Measurements from ENCODE around the gene RAB3D.

The RAB3D gene

DNA sequence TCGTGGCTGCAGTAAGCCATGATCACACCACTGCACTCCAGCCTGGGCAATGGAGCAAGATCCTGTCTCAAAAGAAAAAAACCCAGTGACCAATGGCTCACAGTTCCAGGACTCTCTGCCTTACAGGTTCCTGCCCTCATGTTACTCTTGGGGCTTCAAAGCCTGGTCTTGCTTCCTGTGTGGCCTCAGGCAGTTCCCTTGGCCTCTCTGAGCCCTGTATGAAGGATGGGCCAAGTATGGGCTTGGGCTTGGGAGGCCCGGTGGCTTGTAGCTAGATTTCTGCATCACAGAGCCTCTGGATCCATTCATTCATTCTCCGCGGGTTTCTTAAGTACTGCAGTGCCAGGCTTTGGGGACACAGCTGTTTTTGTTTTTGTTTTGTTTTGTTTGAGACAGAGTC lies 44.3 kb downstream of the RAB3D start:
- peaks cover 3 to 6% of the 10 kb centered on the region in 2 donors for H3K4me1 ChIP-seq (ENCODE audit: control insufficient read depth in 2 of 2, insufficient read depth in 1 of 2, low read depth in 1 of 2, low read length in 2 of 2)
- H3K4me2 ChIP-seq (ENCODE audit: insufficient read depth, low read length, poor library complexity, severe bottlenecking): no peak overlapping the region
- no peaks in the 10 kb centered on the region for H3K36me3 ChIP-seq (replicated peaks in 1 of 2; ENCODE audit: control insufficient read depth in 2 of 2, insufficient read depth in 2 of 2, low read length in 2 of 2)
- H3K4ac ChIP-seq (ENCODE audit: low read length): no peak overlapping the region
- H3K18ac ChIP-seq (ENCODE audit: low read length): no peak overlapping the region
- WGBS, 2 donors (ENCODE audit: extremely low coverage in 2 of 2, insufficient read length in 2 of 2, insufficient replicate concordance in 1 of 2): no CpG with 5 or more reads among the region's 4 CpGs
- no peak overlapping the region for H2BK12ac ChIP-seq (ENCODE audit: low read length)
- H2BK5ac ChIP-seq (ENCODE audit: low read length): no peak overlapping the region
- no peaks in the 10 kb centered on the region for H3K79me1 ChIP-seq (ENCODE audit: low read depth, low read length)
- H3K9me3 ChIP-seq (replicated peaks in 1 of 2; ENCODE audit: control insufficient read depth in 2 of 2, insufficient read depth in 1 of 2, low read depth in 1 of 2, low read length in 2 of 2): no peaks in the 10 kb centered on the region
- no peak overlapping the region for H3K14ac ChIP-seq (ENCODE audit: low read length)
- no peak overlapping the region for H4K8ac ChIP-seq (ENCODE audit: low read depth, low read length)
- no peak overlapping the region for H3K23ac ChIP-seq (ENCODE audit: low read depth, low read length, poor library complexity)
- DNase-seq (ENCODE audit: low spot score): no peak
- no peak overlapping the region for H4K91ac ChIP-seq (ENCODE audit: low read depth, low read length, poor library complexity)
- H2AFZ ChIP-seq (ENCODE audit: low read length): no peak overlapping the region
- peak overlapping the region; percentile 20 for H2AK5ac ChIP-seq (ENCODE audit: low read depth, low read length)
- peaks cover 0 to 9% (median 0%) of the 10 kb centered on the region in 3 experiments for H3K27me3 ChIP-seq (ENCODE audit: control insufficient read depth in 3 of 3, insufficient read depth in 3 of 3, low read depth in 1 of 3, low read length in 3 of 3)
- no peak overlapping the region for H2BK15ac ChIP-seq (ENCODE audit: low read length)
- H2BK120ac ChIP-seq (ENCODE audit: low read depth, low read length): no peak overlapping the region
- no peak overlapping the region for H3K4me3 ChIP-seq (ENCODE audit: low read length in 2 of 2)
- no peak overlapping the region for H3K9ac ChIP-seq (ENCODE audit: low read depth, low read length, poor library complexity)
- H3K27ac ChIP-seq (replicated peaks; ENCODE audit: low read length): no peak overlapping the region

DNA sequence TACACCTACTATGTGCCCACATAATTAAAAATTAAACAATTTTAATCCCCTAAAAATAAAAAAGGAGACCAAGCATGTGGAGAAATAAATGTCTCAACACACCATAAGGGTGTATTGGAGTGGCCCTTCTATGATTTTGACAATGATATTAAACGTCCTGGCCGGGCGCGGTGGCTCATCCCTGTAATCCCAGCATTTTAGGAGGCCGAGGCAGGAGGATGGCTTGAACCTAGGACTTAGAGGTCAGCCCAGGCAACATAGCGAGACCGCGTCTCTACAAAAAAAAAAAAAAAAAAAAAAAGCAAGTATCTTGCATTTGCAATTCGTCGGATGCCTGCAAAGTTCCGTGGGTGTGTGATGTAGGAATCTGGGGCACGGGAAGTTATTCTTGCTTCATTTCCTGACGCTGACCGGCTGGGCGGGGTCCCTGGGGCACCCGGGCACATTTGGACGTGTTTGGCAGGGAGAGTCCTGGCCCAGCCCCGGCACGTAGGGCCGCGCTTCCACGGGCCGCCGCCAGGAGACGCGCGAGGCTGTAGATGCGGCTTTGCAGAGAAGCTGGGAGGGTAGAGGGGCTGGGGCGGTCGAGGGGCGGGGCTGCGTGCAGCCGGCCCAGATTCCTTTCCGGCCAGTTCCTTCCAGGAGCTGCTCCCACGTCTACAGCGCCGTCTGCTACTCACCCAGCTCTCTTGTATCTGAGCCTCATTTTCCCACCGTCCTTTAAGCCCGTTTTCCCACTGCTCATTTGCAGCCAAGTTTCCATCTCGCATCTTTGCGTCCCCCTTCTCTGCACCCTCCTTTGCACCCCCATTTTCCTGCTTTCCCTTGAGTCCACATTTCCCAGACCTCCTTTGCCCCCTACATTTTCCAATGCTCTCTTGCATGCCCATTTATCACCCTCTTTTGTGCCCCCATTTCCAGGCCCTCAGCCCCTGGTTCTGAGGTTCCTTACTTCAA lies 45.7 kb downstream of the RAB3D start:
- Histone ChIP-seq H2AK5ac (ENCODE audit: low read depth, low read length) (no peak overlapping the region), H2BK15ac (ENCODE audit: low read length) (no peak overlapping the region), H3K4me1 (ENCODE audit: control insufficient read depth in 2 of 2, insufficient read depth in 1 of 2, low read depth in 1 of 2, low read length in 2 of 2) (peaks cover 3 to 6% of the 10 kb centered on the region in 2 donors), H2AFZ (ENCODE audit: low read length) (peak overlapping the region; percentile 97), H3K9ac (ENCODE audit: low read depth, low read length, poor library complexity) (no peak overlapping the region), H2BK5ac (ENCODE audit: low read length) (no peak overlapping the region), H3K14ac (ENCODE audit: low read length) (peak overlapping the region; percentile 89), H3K4ac (ENCODE audit: low read length) (peak overlapping the region; percentile 53), H3K4me3 (ENCODE audit: low read length in 2 of 2) (peak overlapping the region in 1 of 2 donors; percentile 36), H3K27ac (replicated peaks; ENCODE audit: low read length) (peak overlapping the region; percentile 54), H3K79me1 (ENCODE audit: low read depth, low read length) (no peaks in the 10 kb centered on the region), H2BK12ac (ENCODE audit: low read length) (no peak overlapping the region), H3K36me3 (replicated peaks in 1 of 2; ENCODE audit: control insufficient read depth in 2 of 2, insufficient read depth in 2 of 2, low read length in 2 of 2) (no peaks in the 10 kb centered on the region), H3K27me3 (ENCODE audit: control insufficient read depth in 3 of 3, insufficient read depth in 3 of 3, low read depth in 1 of 3, low read length in 3 of 3) (peaks cover 0 to 8% (median 0%) of the 10 kb centered on the region in 3 experiments), H4K8ac (ENCODE audit: low read depth, low read length) (peak overlapping the region; percentile 92), H2BK120ac (ENCODE audit: low read depth, low read length) (no peak overlapping the region), H3K23ac (ENCODE audit: low read depth, low read length, poor library complexity) (no peak overlapping the region), H3K18ac (ENCODE audit: low read length) (peak overlapping the region; percentile 90), H4K91ac (ENCODE audit: low read depth, low read length, poor library complexity) (no peak overlapping the region), H3K4me2 (ENCODE audit: insufficient read depth, low read length, poor library complexity, severe bottlenecking) (peak overlapping the region; percentile 40), H3K9me3 (replicated peaks in 1 of 2; ENCODE audit: control insufficient read depth in 2 of 2, insufficient read depth in 1 of 2, low read depth in 1 of 2, low read length in 2 of 2) (no peaks in the 10 kb centered on the region)
- WGBS, 2 donors (ENCODE audit: extremely low coverage in 2 of 2, insufficient read length in 2 of 2, insufficient replicate concordance in 1 of 2): no CpG with 5 or more reads among the region's 41 CpGs
- DNase-seq (ENCODE audit: low spot score): peak; percentile 88

DNA sequence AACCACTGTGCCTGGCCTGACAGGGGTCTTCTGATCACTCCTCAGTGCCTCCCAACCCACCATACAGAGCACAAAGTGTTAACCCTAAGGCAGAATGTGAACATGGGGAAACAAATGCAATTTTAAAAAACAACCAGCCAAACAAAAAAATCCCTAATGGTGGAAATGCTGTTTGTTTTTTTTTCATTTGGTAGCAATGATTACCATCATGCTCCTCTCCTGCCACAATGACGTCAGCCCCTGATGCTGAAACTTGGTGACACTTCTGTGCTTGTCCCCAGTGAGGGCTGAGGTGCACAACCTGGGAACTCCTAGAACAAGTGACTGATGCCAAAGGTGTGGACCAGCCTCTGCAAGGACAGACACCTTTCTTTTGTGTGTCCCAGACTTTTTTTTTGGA lies 47.5 kb downstream of the RAB3D start:
- no peak overlapping the region for H3K4ac ChIP-seq (ENCODE audit: low read length)
- peak overlapping the region; percentile 29 for H2AFZ ChIP-seq (ENCODE audit: low read length)
- no CpG with 5 or more reads among the region's 1 CpG for WGBS, 2 donors (ENCODE audit: extremely low coverage in 2 of 2, insufficient read length in 2 of 2, insufficient replicate concordance in 1 of 2)
- H3K4me2 ChIP-seq (ENCODE audit: insufficient read depth, low read length, poor library complexity, severe bottlenecking): no peak overlapping the region
- no peak overlapping the region for H2BK5ac ChIP-seq (ENCODE audit: low read length)
- H3K36me3 ChIP-seq (replicated peaks in 1 of 2; ENCODE audit: control insufficient read depth in 2 of 2, insufficient read depth in 2 of 2, low read length in 2 of 2): no peaks in the 10 kb centered on the region
- no peak overlapping the region for H3K9ac ChIP-seq (ENCODE audit: low read depth, low read length, poor library complexity)
- H4K8ac ChIP-seq (ENCODE audit: low read depth, low read length): no peak overlapping the region
- no peak overlapping the region for H2BK15ac ChIP-seq (ENCODE audit: low read length)
- no peak overlapping the region for H3K18ac ChIP-seq (ENCODE audit: low read length)
- no peak overlapping the region for H2BK120ac ChIP-seq (ENCODE audit: low read depth, low read length)
- H3K4me1 ChIP-seq (ENCODE audit: control insufficient read depth in 2 of 2, insufficient read depth in 1 of 2, low read depth in 1 of 2, low read length in 2 of 2): peaks cover 3 to 6% of the 10 kb centered on the region in 2 donors
- no peak overlapping the region for H2AK5ac ChIP-seq (ENCODE audit: low read depth, low read length)
- H3K9me3 ChIP-seq (replicated peaks in 1 of 2; ENCODE audit: control insufficient read depth in 2 of 2, insufficient read depth in 1 of 2, low read depth in 1 of 2, low read length in 2 of 2): no peaks in the 10 kb centered on the region
- DNase-seq (ENCODE audit: low spot score): no peak
- H3K27ac ChIP-seq (replicated peaks; ENCODE audit: low read length): no peak overlapping the region
- H3K14ac ChIP-seq (ENCODE audit: low read length): no peak overlapping the region
- H3K23ac ChIP-seq (ENCODE audit: low read depth, low read length, poor library complexity): no peak overlapping the region
- H3K79me1 ChIP-seq (ENCODE audit: low read depth, low read length): no peaks in the 10 kb centered on the region
- H3K27me3 ChIP-seq (ENCODE audit: control insufficient read depth in 3 of 3, insufficient read depth in 3 of 3, low read depth in 1 of 3, low read length in 3 of 3): no peaks in the 10 kb centered on the region
- H2BK12ac ChIP-seq (ENCODE audit: low read length): no peak overlapping the region
- H3K4me3 ChIP-seq (ENCODE audit: low read length in 2 of 2): no peak overlapping the region
- H4K91ac ChIP-seq (ENCODE audit: low read depth, low read length, poor library complexity): no peak overlapping the region

DNA sequence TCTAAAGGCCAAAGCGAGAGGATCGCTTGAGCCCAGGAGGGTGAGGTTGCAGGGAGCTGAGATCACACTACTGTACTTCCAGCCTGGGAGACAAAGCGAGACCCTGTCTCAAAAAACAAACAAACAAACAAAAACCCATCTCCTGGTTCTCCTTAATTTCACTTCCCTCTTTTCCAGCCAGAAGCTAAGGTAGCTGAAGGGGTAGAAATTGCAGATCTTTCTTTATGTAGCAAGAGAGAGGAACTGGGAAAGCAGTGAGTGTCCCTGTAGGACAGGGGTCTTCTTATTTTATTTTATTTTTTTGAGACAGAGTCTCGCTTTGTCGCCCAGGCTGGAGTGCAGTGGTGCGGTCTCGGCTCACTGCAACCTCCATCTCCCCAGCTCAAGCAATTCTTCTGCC lies 48.0 kb downstream of the RAB3D start:
- Histone ChIP-seq H3K27ac (replicated peaks; ENCODE audit: low read length) (no peak overlapping the region), H2AK5ac (ENCODE audit: low read depth, low read length) (no peak overlapping the region), H3K9ac (ENCODE audit: low read depth, low read length, poor library complexity) (no peak overlapping the region), H3K4ac (ENCODE audit: low read length) (no peak overlapping the region), H3K4me2 (ENCODE audit: insufficient read depth, low read length, poor library complexity, severe bottlenecking) (no peak overlapping the region), H2BK120ac (ENCODE audit: low read depth, low read length) (no peak overlapping the region), H3K14ac (ENCODE audit: low read length) (no peak overlapping the region), H3K79me1 (ENCODE audit: low read depth, low read length) (no peaks in the 10 kb centered on the region), H2BK15ac (ENCODE audit: low read length) (no peak overlapping the region), H4K91ac (ENCODE audit: low read depth, low read length, poor library complexity) (no peak overlapping the region), H3K4me3 (ENCODE audit: low read length in 2 of 2) (no peak overlapping the region), H2AFZ (ENCODE audit: low read length) (no peak overlapping the region), H3K4me1 (ENCODE audit: control insufficient read depth in 2 of 2, insufficient read depth in 1 of 2, low read depth in 1 of 2, low read length in 2 of 2) (peaks cover 3 to 6% of the 10 kb centered on the region in 2 donors), H2BK12ac (ENCODE audit: low read length) (no peak overlapping the region), H4K8ac (ENCODE audit: low read depth, low read length) (no peak overlapping the region), H2BK5ac (ENCODE audit: low read length) (no peak overlapping the region), H3K27me3 (ENCODE audit: control insufficient read depth in 3 of 3, insufficient read depth in 3 of 3, low read depth in 1 of 3, low read length in 3 of 3) (no peaks in the 10 kb centered on the region), H3K23ac (ENCODE audit: low read depth, low read length, poor library complexity) (no peak overlapping the region), H3K9me3 (replicated peaks in 1 of 2; ENCODE audit: control insufficient read depth in 2 of 2, insufficient read depth in 1 of 2, low read depth in 1 of 2, low read length in 2 of 2) (no peaks in the 10 kb centered on the region), H3K36me3 (replicated peaks in 1 of 2; ENCODE audit: control insufficient read depth in 2 of 2, insufficient read depth in 2 of 2, low read length in 2 of 2) (no peaks in the 10 kb centered on the region), H3K18ac (ENCODE audit: low read length) (no peak overlapping the region)
- no peak for DNase-seq (ENCODE audit: low spot score)
- no CpG with 5 or more reads among the region's 7 CpGs for WGBS, 2 donors (ENCODE audit: extremely low coverage in 2 of 2, insufficient read length in 2 of 2, insufficient replicate concordance in 1 of 2)
